Measurements from ENCODE around the gene LAYN. TPM values are rescaled to one million over a fixed set of nuclear protein-coding genes. Genes with fewer than 3 reads are reported as not detected.
A peak's percentile ranks its signal among the peaks of the same experiment; 100 is the strongest.

The LAYN gene, protein sequence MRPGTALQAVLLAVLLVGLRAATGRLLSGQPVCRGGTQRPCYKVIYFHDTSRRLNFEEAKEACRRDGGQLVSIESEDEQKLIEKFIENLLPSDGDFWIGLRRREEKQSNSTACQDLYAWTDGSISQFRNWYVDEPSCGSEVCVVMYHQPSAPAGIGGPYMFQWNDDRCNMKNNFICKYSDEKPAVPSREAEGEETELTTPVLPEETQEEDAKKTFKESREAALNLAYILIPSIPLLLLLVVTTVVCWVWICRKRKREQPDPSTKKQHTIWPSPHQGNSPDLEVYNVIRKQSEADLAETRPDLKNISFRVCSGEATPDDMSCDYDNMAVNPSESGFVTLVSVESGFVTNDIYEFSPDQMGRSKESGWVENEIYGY
- 1 to 10 TPM; 1.8 to 4.9 (median 4.0) TPM for total RNA-seq
- 1 to 10 TPM; 1.6 to 4.4 TPM for polyA plus RNA-seq
- long read RNA-seq, donor 1, partial matches to known transcripts, result 0 of 4 reads
- long read RNA-seq, donor 1, other reads (novel, unspliced or antisense), result 0 of 4 reads
- long read RNA-seq, donor 2, transcript LAYN-201 (7 exons, 2,066 nt), result major isoform, 5 of 10 reads
- long read RNA-seq, donor 2, partial matches to known transcripts, result 2 of 10 reads
- long read RNA-seq, donor 2, other reads (novel, unspliced or antisense), result 2 of 10 reads
- long read RNA-seq, donor 3, transcript LAYN-201 (7 exons, 2,066 nt), result major isoform, 6 of 9 reads
- long read RNA-seq, donor 3, partial matches to known transcripts, result 0 of 9 reads
- long read RNA-seq, donor 3, other reads (novel, unspliced or antisense), result 3 of 9 reads

DNA sequence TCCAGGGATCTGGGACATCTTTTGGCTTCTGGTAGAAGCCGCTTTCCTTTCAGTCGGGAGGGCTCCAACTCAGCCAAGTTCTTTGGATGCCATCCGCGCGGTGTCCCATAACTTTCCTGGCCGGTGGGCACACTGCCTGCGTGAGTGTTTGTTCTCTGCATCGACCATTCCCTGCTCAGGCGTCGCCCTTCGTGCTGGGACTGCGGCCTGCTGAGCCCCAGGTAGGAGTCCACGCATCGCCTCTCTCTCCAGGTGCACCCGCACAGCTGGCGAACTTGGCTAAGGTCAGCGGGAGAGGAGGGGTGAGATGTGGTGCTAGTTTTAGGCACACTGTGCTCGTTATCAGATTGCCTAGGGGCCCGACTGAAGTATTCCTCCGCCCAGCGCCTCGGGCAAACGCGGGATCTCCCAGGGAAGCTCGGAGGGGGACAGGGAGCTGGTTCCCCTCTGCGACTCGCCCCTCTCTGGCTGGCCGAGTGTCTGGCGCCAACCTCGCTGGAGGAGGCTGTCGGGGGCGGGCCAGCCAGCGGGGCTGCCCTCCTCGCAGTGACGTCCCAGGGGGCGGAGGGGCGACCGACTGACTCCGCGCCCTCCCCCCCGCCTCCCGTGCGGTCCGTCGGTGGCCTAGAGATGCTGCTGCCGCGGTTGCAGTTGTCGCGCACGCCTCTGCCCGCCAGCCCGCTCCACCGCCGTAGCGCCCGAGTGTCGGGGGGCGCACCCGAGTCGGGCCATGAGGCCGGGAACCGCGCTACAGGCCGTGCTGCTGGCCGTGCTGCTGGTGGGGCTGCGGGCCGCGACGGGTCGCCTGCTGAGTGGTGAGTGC is at the start of gene LAYN:
Gene LAYN, plus strand, starts transcription at position 607 of the 823 bp plus-strand sequence. Its CDS starts 124 bp downstream, at position 731.
- Histone ChIP-seq H3K4me1 (peaks cover 5 to 35% (median 17%) of the 10 kb centered on the region in 9 donors), H3K27me3 (peaks cover 0 to 45% (median 6%) of the 10 kb centered on the region in 7 donors), H3K27ac (peak within 1 kb of the TSS in 9 of 10 donors; percentile 46 to 92 (median 77)), H3K36me3 (peaks cover 0 to 11% (median 0%) of the 10 kb centered on the region in 9 donors), H3K4me3 (peak within 1 kb of the TSS; percentile 48 to 71 (median 64)), H3K9me3 (peaks cover 0 to 3% (median 0%) of the 10 kb centered on the region in 11 donors)
- TF ChIP-seq, protein P1, sequence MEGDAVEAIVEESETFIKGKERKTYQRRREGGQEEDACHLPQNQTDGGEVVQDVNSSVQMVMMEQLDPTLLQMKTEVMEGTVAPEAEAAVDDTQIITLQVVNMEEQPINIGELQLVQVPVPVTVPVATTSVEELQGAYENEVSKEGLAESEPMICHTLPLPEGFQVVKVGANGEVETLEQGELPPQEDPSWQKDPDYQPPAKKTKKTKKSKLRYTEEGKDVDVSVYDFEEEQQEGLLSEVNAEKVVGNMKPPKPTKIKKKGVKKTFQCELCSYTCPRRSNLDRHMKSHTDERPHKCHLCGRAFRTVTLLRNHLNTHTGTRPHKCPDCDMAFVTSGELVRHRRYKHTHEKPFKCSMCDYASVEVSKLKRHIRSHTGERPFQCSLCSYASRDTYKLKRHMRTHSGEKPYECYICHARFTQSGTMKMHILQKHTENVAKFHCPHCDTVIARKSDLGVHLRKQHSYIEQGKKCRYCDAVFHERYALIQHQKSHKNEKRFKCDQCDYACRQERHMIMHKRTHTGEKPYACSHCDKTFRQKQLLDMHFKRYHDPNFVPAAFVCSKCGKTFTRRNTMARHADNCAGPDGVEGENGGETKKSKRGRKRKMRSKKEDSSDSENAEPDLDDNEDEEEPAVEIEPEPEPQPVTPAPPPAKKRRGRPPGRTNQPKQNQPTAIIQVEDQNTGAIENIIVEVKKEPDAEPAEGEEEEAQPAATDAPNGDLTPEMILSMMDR (IDR thresholded peaks at IDR 0.05), result no peak
- intact Hi-C loops (cut with DNase I), result loop anchor here in 1 of 10 donors (10.0 kb wide), 1 partner anchor 86 kb away; no protein-coding TSS in a partner anchor
- DNase-seq, result peak; percentile 49 to 57
- ATAC-seq, result peak; percentile 64 to 83 (median 74)
- 3 to 4% methylated on average over 70 of the region's 70 CpGs for WGBS, 2 donors

DNA sequence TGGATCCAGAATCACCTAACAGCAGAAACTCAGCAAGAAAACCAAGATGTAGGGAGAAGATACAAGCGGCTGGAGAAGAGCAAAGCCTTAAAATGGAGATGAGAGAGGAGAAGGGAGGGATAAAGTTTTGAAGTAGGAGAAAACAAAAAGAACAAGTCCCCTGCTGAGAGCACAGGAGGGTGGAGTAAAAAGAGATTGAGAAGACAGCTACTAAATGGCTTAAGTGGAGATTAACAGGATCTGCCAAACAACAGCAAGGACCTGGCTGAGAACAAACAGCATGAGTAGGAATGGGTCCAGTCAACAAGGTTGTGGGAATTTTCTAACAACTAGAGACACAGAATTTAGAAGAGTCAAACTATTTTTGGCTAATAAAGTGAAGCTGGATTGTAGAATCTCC is 46.5 kb upstream of the LAYN start:
- no peaks in the 10 kb centered on the region for H3K4me1 ChIP-seq
- WGBS, 2 donors, result 43 to 46% methylated on average over 1 of the region's 1 CpG
- peaks cover 0 to 8% (median 0%) of the 10 kb centered on the region in 7 donors for H3K27me3 ChIP-seq
- peaks cover 0 to 4% (median 0%) of the 10 kb centered on the region in 11 donors for H3K9me3 ChIP-seq
- ATAC-seq (no peak), DNase-seq (no peak)
- H3K4me3 ChIP-seq, result no peak overlapping the region
- H3K36me3 ChIP-seq, result no peaks in the 10 kb centered on the region
- intact Hi-C loops (cut with DNase I), result no loop called here
- no peak overlapping the region for H3K27ac ChIP-seq
- TF ChIP-seq, protein P1 (IDR thresholded peaks at IDR 0.05), result no peak

DNA sequence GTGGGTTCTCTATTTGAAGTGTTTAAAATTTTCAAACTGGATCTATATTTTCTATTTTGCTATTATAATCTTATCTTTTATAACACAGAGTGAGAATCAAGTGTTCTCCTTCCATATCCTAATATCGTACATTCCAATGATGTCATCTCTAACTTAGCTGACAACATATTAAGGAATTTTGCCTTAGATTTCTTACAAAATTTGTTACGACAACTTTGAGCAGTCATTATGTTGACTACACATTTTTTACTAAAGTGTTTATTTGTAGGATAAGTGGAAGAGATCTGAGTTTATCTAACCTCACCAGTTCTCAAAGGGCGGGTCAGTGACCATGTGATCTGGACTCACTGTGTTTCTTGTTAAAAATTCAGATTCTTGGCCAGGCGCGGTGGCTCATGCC is 41.0 kb upstream of the LAYN start:
- TF ChIP-seq, protein P1 (IDR thresholded peaks at IDR 0.05), result no peak
- intact Hi-C loops (cut with DNase I), result no loop called here
- no peaks in the 10 kb centered on the region for H3K9me3 ChIP-seq
- DNase-seq (no peak), ATAC-seq (no peak)
- no peak overlapping the region for H3K4me3 ChIP-seq
- H3K27me3 ChIP-seq, result peaks cover 0 to 7% (median 0%) of the 10 kb centered on the region in 7 donors
- WGBS, 2 donors, result 70 to 82% methylated on average over 5 of the region's 5 CpGs
- no peak overlapping the region for H3K27ac ChIP-seq
- H3K36me3 ChIP-seq, result no peaks in the 10 kb centered on the region
- no peaks in the 10 kb centered on the region for H3K4me1 ChIP-seq

DNA sequence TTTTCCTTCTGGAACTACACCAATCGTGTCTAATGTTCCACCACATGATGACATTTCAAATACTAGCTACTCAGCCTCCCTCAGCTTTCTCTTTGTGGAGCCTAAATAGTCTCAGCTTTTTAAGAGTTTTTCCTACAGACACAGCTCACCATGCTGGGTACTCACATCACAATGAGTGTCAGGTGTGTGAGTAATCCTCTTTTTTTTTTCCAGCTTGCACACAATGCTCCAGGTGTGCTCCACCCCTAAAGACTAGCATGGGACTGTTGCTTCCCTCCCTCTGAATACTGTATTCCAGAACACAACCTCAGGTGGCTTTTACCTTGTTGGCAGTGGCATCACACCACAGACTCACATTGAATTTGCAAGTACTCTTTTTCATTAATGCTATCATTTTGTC is 40.0 kb upstream of the LAYN start:
- Histone ChIP-seq H3K9me3 (no peaks in the 10 kb centered on the region), H3K27ac (no peak overlapping the region), H3K4me3 (no peak overlapping the region), H3K27me3 (peaks cover 0 to 7% (median 0%) of the 10 kb centered on the region in 7 donors), H3K4me1 (no peaks in the 10 kb centered on the region), H3K36me3 (no peaks in the 10 kb centered on the region)
- intact Hi-C loops (cut with DNase I), result no loop called here
- WGBS, 2 donors, result 77% methylated on average over 1 of the region's 1 CpG
- no peak for DNase-seq
- ATAC-seq, result no peak
- TF ChIP-seq, protein P1 (IDR thresholded peaks at IDR 0.05), result no peak
